ENCODE measurements around the gene GRAP2. TPM values are rescaled to one million over a fixed set of nuclear protein-coding genes. Genes with fewer than 3 reads are reported as not detected.
A peak's percentile ranks its signal among the peaks of the same experiment; 100 is the strongest.

Gene GRAP2
- total and polyA plus RNA-seq, 2 experiments from 2014 or later: 0.42 TPM; not detected in 1

- H3K27ac ChIP-seq (ENCODE audit: low read depth): no peak overlapping the region
- peaks cover 20% of the 10 kb centered on the region for H3K27me3 Mint-ChIP-seq (ENCODE audit: insufficient read depth, low read depth, poor library complexity)
- H3K4me1 ChIP-seq (ENCODE audit: insufficient read depth): peaks cover 53% of the 10 kb centered on the region
- no peak overlapping the region for H3K27ac Mint-ChIP-seq
- no peaks in the 10 kb centered on the region for H3K9me2 ChIP-seq (ENCODE audit: insufficient read depth)
- no peak for ATAC-seq
- no peak for DNase-seq (ENCODE audit: low spot score)
- peak overlapping the region; percentile 69; the same call in 1 of the 2 replicates for H2AFZ ChIP-seq
- H3K4me1 Mint-ChIP-seq: peaks cover 45% of the 10 kb centered on the region
- no peaks in the 10 kb centered on the region; the same call in 1 of the 3 replicates for H3K36me3 Mint-ChIP-seq (ENCODE audit: low read depth)
- peaks cover 19% of the 10 kb centered on the region for H3K27me3 ChIP-seq (ENCODE audit: insufficient read depth)
- H4K20me1 ChIP-seq (replicated peaks; ENCODE audit: insufficient read depth): 0 out of 2 replicates have a peak, but pooled peaks cover 4% of the 10 kb centered on the region
- no peaks in the 10 kb centered on the region for H3K9me3 Mint-ChIP-seq
- peaks cover 27% of the 10 kb centered on the region for H3K79me2 ChIP-seq (replicated peaks; ENCODE audit: insufficient read depth)
- H3K4me3 ChIP-seq: peak overlapping the region; percentile 55
- peak overlapping the region; percentile 78 for H3K4me2 ChIP-seq
- TF ChIP-seq EZH2phosphoT487 (IDR thresholded peaks at IDR 0.05; ENCODE audit: unreplicated experiment): no peak
- peaks cover 28% of the 10 kb centered on the region for H3F3A ChIP-seq (replicated peaks; ENCODE audit: low read depth)
- H3K36me3 ChIP-seq (ENCODE audit: insufficient read depth): no peaks in the 10 kb centered on the region
- peak overlapping the region; percentile 52 for H3K4me3 Mint-ChIP-seq
Observed at GRCh38 chr22:39994041-39994565, 93.2 kb downstream of the GRAP2 start.

GRCh38 chr22:39994566-39995392, 93.9 kb downstream of the GRAP2 start, which contains the start of gene FAM83F:
FAM83F (plus strand) TSS chr22:39994954; CDS start chr22:39995043, 89 bp downstream.
- Mint-ChIP-seq H3K4me1 (peaks cover 46% of the 10 kb centered on the region), H3K4me3 (peak within 1 kb of the TSS; percentile 76), H3K9me3 (no peaks in the 10 kb centered on the region), H3K36me3 (ENCODE audit: low read depth) (peaks cover 7% of the 10 kb centered on the region; the same call in 2 of the 3 replicates), H3K27ac (no peak within 1 kb of the TSS), H3K27me3 (ENCODE audit: insufficient read depth, low read depth, poor library complexity) (peaks cover 20% of the 10 kb centered on the region)
- Histone ChIP-seq H3F3A (replicated peaks; ENCODE audit: low read depth) (peaks cover 28% of the 10 kb centered on the region), H3K4me2 (peak within 1 kb of the TSS; percentile 96), H4K20me1 (replicated peaks; ENCODE audit: insufficient read depth) (0 out of 2 replicates have a peak, but pooled peaks cover 4% of the 10 kb centered on the region), H2AFZ (peak within 1 kb of the TSS; percentile 69; the same call in 1 of the 2 replicates), H3K4me3 (peak within 1 kb of the TSS; percentile 78), H3K27me3 (ENCODE audit: insufficient read depth) (peaks cover 19% of the 10 kb centered on the region), H3K27ac (ENCODE audit: low read depth) (no peak within 1 kb of the TSS), H3K4me1 (ENCODE audit: insufficient read depth) (peaks cover 53% of the 10 kb centered on the region), H3K79me2 (replicated peaks; ENCODE audit: insufficient read depth) (peaks cover 33% of the 10 kb centered on the region), H3K36me3 (ENCODE audit: insufficient read depth) (no peaks in the 10 kb centered on the region; the same call in 1 of the 2 replicates), H3K9me2 (ENCODE audit: insufficient read depth) (no peaks in the 10 kb centered on the region)
- DNase-seq (ENCODE audit: low spot score): peak; percentile 84
- peak; percentile 68 for ATAC-seq
- no peak for TF ChIP-seq NANOG (IDR thresholded peaks at IDR 0.05; ENCODE audit: borderline replicate concordance)
- TF ChIP-seq STAT1 (IDR thresholded peaks at IDR 0.05; ENCODE audit: unreplicated experiment): no peak
- no peak for TF ChIP-seq POLR2AphosphoS5 (IDR thresholded peaks at IDR 0.05; ENCODE audit: low read depth)
- no peak for TF ChIP-seq ZNF331 (CRISPR knock-in tag; IDR thresholded peaks at IDR 0.05; ENCODE audit: low read depth)
- no peak for TF ChIP-seq EZH2phosphoT487 (IDR thresholded peaks at IDR 0.05; ENCODE audit: unreplicated experiment)
- no peak for TF ChIP-seq CTCF (conservative IDR thresholded peaks at IDR 0.05; ENCODE audit: low read depth in 2 of 2)
- no peak for TF ChIP-seq JUNB (IDR thresholded peaks at IDR 0.05; ENCODE audit: unreplicated experiment)
- TF ChIP-seq ETS1 (IDR thresholded peaks at IDR 0.05): no peak
- TF ChIP-seq ZNF462 (CRISPR knock-in tag; IDR thresholded peaks at IDR 0.05): no peak
- no peak for TF ChIP-seq CREB1 (CRISPR knock-in tag; IDR thresholded peaks at IDR 0.05; ENCODE audit: low read depth)
- TF ChIP-seq ZNF114 (CRISPR knock-in tag; IDR thresholded peaks at IDR 0.05): no peak
